SK-N-SH (cell line): ENCODE data around the gene RFFL.

ENCODE experiments used
- EZH2phosphoT487 ChIP-seq: fragments of 200-600 bp; sonication (generic); IDR thresholded peaks from 2 replicates; pipeline ENCODE4 v1.6.1; 2017; ENCODE audit warnings: low read depth, mixed run types, mild to moderate bottlenecking, antibody characterized with exemption, moderate library complexity, borderline replicate concordance
- TAF1 ChIP-seq: IDR thresholded peaks from 2 replicates; pipeline ENCODE4 v1.6.1; 2012; ENCODE audit warnings: low read depth, mild to moderate bottlenecking, low read length, moderate library complexity, borderline replicate concordance

DNA sequence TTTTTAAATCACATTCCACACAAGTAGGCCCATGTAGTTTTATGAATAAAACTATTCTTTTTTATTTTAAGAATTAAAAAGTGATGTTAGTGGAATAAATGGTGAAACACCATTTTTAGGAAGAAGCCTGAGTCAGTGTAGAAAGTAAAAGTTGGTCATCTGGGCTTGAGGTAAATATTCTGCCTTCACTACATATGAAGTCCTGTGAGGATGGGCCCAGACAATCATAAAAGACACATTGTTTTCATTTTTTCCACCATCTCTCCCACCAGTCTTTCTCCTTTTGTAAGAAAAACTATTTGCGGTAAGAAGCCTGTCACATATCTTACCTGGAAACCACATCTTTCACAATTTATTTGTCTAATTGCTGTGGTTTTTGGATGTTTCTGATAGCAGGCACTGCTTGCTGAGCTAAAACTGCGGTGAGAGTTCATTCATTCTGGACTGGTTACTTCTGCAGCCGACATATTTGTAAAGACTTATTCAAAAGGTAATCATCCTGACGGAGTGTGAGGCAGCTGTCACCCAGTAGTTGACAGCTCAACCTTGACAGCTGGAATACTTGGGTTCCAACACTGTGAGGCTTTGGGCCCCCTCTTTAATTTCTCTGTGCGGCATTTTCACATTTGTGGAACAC is 10.6 kb upstream of the RFFL start:
- TF ChIP-seq TAF1 (no peak), EZH2phosphoT487 (no peak)
